ENCODE data around the gene PRB4. TPM values are rescaled to one million over a fixed set of nuclear protein-coding genes. Genes with fewer than 3 reads are reported as not detected.

The PRB4 gene
- total and polyA plus RNA-seq, 2 experiments from 2014 or later, result not detected

DNA sequence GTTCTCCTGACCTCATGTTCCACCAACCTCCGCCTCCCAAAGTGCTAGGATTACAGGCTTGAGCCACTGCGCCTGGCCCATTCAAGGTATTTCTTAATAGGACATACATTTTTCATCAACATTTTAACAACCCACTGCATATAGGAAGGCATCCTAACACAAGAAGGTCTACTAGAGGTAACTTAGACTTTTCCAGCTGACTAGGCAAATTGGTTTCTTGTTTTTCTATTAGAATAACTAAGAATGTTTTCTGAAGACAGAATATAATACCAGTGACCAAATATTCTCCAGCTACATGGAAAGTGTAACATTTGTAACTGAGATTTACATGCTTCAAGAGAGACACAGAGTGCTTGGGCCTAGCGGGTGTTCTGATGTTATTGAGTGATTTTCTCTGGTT is 14.2 kb upstream of the PRB4 start:
- H3K4me1 Mint-ChIP-seq, result no peaks in the 10 kb centered on the region
- Histone ChIP-seq H3K9me2 (ENCODE audit: insufficient read depth) (no peaks in the 10 kb centered on the region), H3K4me3 (no peak overlapping the region), H3F3A (replicated peaks; ENCODE audit: low read depth) (no peaks in the 10 kb centered on the region), H3K36me3 (ENCODE audit: insufficient read depth) (no peaks in the 10 kb centered on the region), H3K79me2 (replicated peaks; ENCODE audit: insufficient read depth) (no peaks in the 10 kb centered on the region), H3K27me3 (ENCODE audit: insufficient read depth) (no peaks in the 10 kb centered on the region), H3K4me2 (no peak overlapping the region), H3K4me1 (ENCODE audit: insufficient read depth) (no peaks in the 10 kb centered on the region), H3K27ac (ENCODE audit: low read depth) (no peak overlapping the region), H4K20me1 (replicated peaks; ENCODE audit: insufficient read depth) (no peaks in the 10 kb centered on the region), H2AFZ (no peak overlapping the region)
- TF ChIP-seq CREB1 (CRISPR knock-in tag; IDR thresholded peaks at IDR 0.05; ENCODE audit: low read depth) (no peak), EZH2phosphoT487 (IDR thresholded peaks at IDR 0.05; ENCODE audit: unreplicated experiment) (no peak), ETS1 (IDR thresholded peaks at IDR 0.05) (no peak), ZNF331 (CRISPR knock-in tag; IDR thresholded peaks at IDR 0.05; ENCODE audit: low read depth) (no peak), ZNF462 (CRISPR knock-in tag; IDR thresholded peaks at IDR 0.05) (no peak)
- H3K36me3 Mint-ChIP-seq (ENCODE audit: low read depth), result no peaks in the 10 kb centered on the region
- no peaks in the 10 kb centered on the region for H3K9me3 Mint-ChIP-seq
- no peak overlapping the region for H3K27ac Mint-ChIP-seq
- H3K27me3 Mint-ChIP-seq (ENCODE audit: insufficient read depth, low read depth, poor library complexity), result no peaks in the 10 kb centered on the region
- DNase-seq (ENCODE audit: low spot score) (no peak), ATAC-seq (no peak)
- H3K4me3 Mint-ChIP-seq, result no peak overlapping the region

GRCh38 chr12:11321980-11322379 is 11.7 kb upstream of the PRB4 start:
- H4K20me1 ChIP-seq (replicated peaks; ENCODE audit: insufficient read depth), result no peaks in the 10 kb centered on the region
- no peak overlapping the region for H3K27ac ChIP-seq (ENCODE audit: low read depth)
- Mint-ChIP-seq H3K9me3 (peaks cover 5% of the 10 kb centered on the region; the same call in 1 of the 3 replicates), H3K27me3 (ENCODE audit: insufficient read depth, low read depth, poor library complexity) (no peaks in the 10 kb centered on the region), H3K4me3 (no peak overlapping the region), H3K36me3 (ENCODE audit: low read depth) (no peaks in the 10 kb centered on the region; the same call in 2 of the 3 replicates), H3K27ac (no peak overlapping the region), H3K4me1 (no peaks in the 10 kb centered on the region)
- no peak overlapping the region for H3K4me3 ChIP-seq
- no peaks in the 10 kb centered on the region for H3K4me1 ChIP-seq (ENCODE audit: insufficient read depth)
- no peak overlapping the region for H3K4me2 ChIP-seq
- H3K9me2 ChIP-seq (ENCODE audit: insufficient read depth), result no peaks in the 10 kb centered on the region
- H3K27me3 ChIP-seq (ENCODE audit: insufficient read depth), result no peaks in the 10 kb centered on the region
- DNase-seq (ENCODE audit: low spot score), result no peak
- H2AFZ ChIP-seq, result no peak overlapping the region
- H3F3A ChIP-seq (replicated peaks; ENCODE audit: low read depth), result no peaks in the 10 kb centered on the region
- no peaks in the 10 kb centered on the region for H3K36me3 ChIP-seq (ENCODE audit: insufficient read depth)
- no peak for ATAC-seq
- H3K79me2 ChIP-seq (replicated peaks; ENCODE audit: insufficient read depth), result no peaks in the 10 kb centered on the region
- TF ChIP-seq ZNF114 (CRISPR knock-in tag; IDR thresholded peaks at IDR 0.05), result no peak
- TF ChIP-seq CREB1 (CRISPR knock-in tag; IDR thresholded peaks at IDR 0.05; ENCODE audit: low read depth), result no peak
- no peak for TF ChIP-seq NANOG (IDR thresholded peaks at IDR 0.05; ENCODE audit: borderline replicate concordance)
- TF ChIP-seq EZH2phosphoT487 (IDR thresholded peaks at IDR 0.05; ENCODE audit: unreplicated experiment), result no peak
- no peak for TF ChIP-seq ZNF331 (CRISPR knock-in tag; IDR thresholded peaks at IDR 0.05; ENCODE audit: low read depth)
- TF ChIP-seq JUNB (IDR thresholded peaks at IDR 0.05; ENCODE audit: unreplicated experiment), result no peak

All from GM23338 (cell line).